ENCODE measurements around the gene AKT2.
A peak's percentile ranks its signal among the peaks of the same experiment; 100 is the strongest.
"Not testable (repeated sequence)": the region's sequence is repeated elsewhere in the genome, so short reads cannot be mapped to it uniquely, and the experiment has no call there.

Gene AKT2

GRCh38 chr19:40284501-40285352 is at the start of gene AKT2:
Gene AKT2, minus strand, starts transcription at chr19:40285345. Its CDS starts 20,078 bp downstream, at chr19:40265267.
- no peak for DNase-seq (ENCODE audit: low read depth, low spot score)
- peak within 1 kb of the TSS; percentile 71 for H3K27ac ChIP-seq

- not testable (repeated sequence) for DNase-seq (ENCODE audit: low read depth, low spot score)
Observed at GRCh38 chr19:40333083-40333482, 47.9 kb upstream of the AKT2 start.

DNA sequence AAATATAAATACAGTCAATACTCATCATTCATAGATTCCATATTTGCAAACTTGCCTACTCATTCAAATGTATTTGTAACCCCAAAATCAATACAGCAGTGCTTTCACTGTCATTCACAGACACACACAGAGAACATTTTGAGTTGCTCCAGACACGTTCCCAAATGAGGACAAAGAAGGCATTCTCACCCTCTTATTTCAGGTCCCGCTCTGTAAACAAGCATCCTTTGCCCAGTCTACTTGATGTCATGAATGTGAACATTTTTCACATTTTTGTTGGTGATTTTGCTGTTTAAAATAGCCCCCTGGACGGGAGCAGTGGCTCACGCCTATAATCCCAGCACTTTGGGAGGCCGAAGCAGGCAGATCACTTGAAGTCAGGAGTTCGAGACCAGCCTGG is 47.5 kb upstream of the AKT2 start:
- no peak overlapping the region for H3K27ac ChIP-seq
- no peak for DNase-seq (ENCODE audit: low read depth, low spot score)

More at GRCh38 chr19:40333083-40333482, 47.9 kb upstream of the AKT2 start:
- not testable (repeated sequence) for H3K27ac ChIP-seq

DNA sequence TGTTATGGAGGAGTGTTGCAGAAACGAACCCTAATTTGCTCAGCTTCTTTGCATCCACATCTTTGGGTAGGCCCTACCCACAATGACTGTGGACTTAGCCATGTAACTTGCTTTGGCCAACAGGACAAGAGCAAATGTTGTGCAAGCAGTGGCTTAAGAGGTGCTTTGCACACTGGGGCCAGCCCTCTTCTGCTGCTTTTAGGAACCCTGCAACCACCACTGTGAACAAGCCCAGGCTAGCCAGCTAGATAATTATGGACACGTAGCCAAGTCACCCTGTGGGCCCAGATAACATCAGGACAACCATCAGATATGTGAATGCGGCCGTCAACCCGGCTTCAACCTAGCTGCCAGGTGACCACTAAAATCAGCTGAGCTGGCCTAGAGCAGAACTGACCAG is 45.9 kb upstream of the AKT2 start:
- peak overlapping the region; percentile 60 for H3K27ac ChIP-seq

DNA sequence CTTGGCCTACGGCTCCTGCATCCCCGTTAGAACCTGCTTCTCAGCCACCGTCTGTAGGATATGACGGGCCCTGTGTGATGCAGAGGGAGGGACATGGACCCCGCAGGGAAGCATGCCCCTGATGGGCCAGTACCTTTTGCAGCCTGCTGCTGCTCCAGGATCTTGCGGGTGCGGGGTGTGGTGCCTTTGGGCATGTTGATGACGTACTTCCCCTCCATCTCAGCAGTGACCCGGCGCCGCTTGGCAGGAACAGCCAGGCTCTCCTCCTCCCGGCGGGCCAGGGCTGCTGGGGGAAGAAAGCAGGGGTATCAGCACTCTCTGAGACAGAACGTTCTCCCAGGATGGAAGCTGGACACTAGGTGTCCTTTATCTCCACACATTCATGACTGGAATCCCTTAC is 41.1 kb upstream of the AKT2 start:
- DNase-seq (ENCODE audit: low read depth, low spot score), result no peak
- no peak overlapping the region for H3K27ac ChIP-seq

More for the DNA sequence above, 45.9 kb upstream of the AKT2 start:
- peak; percentile 60 for DNase-seq (ENCODE audit: low read depth, low spot score)

- DNase-seq (ENCODE audit: low read depth, low spot score), result no peak
- no peak overlapping the region for H3K27ac ChIP-seq
Observed at GRCh38 chr19:40323705-40324104, 38.6 kb upstream of the AKT2 start.

DNA sequence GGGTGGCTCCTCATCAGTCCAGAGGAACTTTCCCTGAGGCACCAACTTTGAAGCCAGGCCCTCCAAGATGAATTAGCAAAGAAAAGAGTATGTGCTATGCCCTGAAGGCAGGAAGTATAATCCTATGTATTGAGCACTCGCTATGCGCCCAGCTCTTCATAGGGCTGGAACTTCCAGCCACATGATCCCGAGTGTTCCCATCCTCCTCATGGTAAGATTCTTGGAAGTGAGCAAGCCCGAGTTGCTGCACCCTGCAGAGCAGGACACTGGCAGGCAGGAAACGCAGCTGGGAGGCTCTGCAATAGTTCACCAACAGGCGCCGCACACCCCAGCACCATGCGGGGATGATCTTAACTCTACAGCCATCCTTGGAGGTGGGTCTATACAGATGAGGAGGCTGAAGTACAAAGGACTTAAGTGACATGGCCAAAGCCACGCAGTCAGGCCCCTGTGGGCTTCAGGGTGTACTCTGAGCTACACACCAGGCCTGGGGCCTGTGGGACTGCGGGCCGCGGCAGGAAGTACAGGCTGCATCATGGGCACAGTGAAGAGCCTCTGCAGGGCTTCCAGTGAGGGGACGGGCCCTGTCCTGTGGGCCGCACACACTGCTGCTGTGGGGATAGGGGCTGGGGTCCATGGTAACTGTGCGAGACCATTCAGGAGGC is 37.9 kb upstream of the AKT2 start:
- no peak overlapping the region for H3K27ac ChIP-seq
- no peak for DNase-seq (ENCODE audit: low read depth, low spot score)

DNA sequence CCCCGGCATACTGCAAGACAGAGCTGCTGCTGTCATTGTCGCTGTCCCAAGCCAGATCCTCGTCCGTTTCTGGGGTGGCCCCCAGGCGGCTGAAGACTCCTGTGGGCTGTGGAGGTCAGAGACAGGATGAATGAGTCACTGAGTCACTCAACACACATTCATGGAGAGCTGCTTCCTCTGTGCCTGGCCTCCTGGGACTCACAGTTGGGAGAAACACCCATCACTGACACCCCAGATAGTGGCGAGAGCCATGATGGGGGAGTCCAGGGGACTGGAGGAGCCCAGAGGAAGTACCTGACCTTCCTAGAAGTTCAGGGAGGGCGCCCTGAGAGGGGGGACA is 37.1 kb upstream of the AKT2 start:
- H3K27ac ChIP-seq, result no peak overlapping the region
- no peak for DNase-seq (ENCODE audit: low read depth, low spot score)

- H3K27ac ChIP-seq, result no peak overlapping the region
- no peak for DNase-seq (ENCODE audit: low read depth, low spot score)
Observed at GRCh38 chr19:40321566-40322270, 36.6 kb upstream of the AKT2 start.

DNA sequence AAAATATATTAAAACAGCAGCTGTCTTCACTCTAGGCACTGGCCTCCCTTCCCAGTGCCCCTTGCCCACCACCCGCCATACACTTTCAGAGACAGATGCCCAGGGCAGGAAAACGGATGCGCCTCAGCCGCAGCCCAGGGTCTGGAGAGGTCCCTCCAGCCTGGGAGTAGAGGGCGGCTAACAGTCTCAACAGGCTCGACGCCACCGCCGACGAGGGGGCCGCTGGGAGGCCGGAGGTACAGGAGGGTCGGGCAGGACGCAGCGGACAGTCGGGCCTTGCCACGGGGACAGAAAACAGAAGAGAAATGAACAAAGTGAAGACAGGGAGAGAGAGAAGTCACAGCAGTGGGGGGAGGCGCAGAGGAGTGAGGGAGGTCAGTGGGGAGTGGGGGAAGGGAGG is 35.9 kb upstream of the AKT2 start:
- no peak overlapping the region for H3K27ac ChIP-seq

GRCh38 chr19:40320558-40320935 is 35.4 kb upstream of the AKT2 start:
- no peak overlapping the region for H3K27ac ChIP-seq
- no peak for DNase-seq (ENCODE audit: low read depth, low spot score)

More for the DNA sequence above, 35.9 kb upstream of the AKT2 start:
- no peak for DNase-seq (ENCODE audit: low read depth, low spot score)

DNA sequence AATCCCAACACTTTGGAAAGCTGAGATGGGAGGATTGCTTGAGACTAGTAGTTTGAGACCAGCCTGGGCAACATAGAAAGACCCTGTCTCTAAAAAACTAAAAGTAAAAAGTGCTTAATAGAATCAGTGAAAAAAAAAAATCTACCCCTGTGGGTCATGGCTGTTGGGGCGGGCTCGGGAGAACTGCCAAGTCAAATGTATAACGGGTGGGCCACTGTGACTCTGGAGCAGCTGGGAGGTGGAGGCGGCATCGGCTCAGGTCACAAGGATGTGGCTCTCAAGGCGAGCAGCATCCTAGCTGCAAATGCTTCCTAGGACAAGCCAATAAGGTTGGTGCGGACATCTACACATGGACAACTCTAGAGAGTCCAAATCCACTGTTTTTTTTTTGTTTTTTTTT is 32.2 kb upstream of the AKT2 start:
- no peak overlapping the region for H3K27ac ChIP-seq
- DNase-seq (ENCODE audit: low read depth, low spot score), result no peak

DNA sequence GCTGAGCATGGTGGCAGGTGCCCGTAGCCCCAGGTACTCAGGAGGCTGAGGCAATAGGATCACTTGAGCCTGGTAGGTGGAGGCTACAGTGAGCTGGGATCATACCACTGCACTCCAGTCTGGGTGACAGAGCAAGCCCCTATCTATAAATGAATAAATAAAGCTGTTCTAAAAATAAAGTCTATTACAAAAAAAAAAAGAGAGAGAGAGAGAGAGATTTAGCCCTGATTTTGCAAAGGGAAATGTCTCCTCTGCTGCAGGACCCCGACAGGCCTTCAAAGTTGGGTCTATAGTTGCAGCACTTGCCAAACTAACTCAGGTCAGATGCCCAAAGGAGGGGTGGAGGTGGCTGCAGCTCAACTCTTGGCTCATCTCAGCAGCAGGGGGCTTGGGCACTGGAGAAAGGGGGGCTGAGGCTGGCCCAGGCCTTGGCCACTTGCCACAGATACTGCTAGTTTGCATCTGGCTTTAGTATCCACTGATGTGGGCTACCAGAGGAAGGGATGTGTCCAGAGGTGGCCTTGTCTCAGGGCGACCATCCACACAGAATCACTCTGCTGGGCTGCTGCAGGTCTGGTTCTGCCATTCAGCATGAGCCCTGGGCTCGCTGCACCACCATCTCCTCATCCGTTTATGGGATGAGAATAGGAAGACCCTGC is 30.8 kb upstream of the AKT2 start:
- no peak for DNase-seq (ENCODE audit: low read depth, low spot score)
- no peak overlapping the region for H3K27ac ChIP-seq

DNA sequence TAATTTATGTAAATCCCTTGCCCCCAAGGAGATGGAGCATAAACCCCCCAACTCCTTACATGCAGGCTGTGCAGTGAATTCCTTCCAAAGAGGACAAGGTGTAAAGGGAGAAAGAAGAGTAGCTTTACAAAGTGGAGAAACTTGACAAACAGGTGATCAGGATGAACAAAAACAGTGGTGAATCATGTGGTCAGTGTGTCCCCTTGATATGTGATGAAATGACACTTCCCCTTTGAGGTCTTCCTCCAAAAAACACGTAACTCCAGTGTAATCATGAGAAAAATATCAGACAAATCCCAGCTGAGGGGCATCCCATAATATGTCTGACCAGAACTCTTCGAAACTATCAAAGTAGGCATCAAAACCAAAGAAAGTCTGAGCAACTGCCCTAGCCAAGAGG is 29.5 kb upstream of the AKT2 start:
- no peak for DNase-seq (ENCODE audit: low read depth, low spot score)

GRCh38 chr19:40313229-40313983 is 28.3 kb upstream of the AKT2 start:
- H3K27ac ChIP-seq, result no peak overlapping the region

More for the DNA sequence above, 29.5 kb upstream of the AKT2 start:
- no peak overlapping the region for H3K27ac ChIP-seq

DNA sequence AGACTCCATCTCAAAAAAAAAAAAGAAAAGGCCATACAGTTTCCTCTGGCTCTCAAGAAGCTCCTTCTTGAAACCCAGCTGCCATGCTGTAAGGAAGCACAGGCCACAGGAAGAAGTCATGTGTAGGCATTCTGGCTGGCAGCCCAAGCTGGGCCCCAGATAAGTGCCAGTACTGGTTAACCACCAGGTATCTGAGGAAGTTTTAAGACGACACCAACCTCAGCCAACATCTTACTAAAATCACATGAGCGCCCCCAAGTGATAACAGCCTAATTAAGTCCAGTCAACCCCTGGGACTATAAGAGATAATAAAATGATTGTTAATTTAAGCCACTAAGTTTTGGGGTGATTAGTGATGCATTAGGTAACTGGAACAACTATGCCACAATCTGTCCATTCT is 27.4 kb upstream of the AKT2 start:
- H3K27ac ChIP-seq, result no peak overlapping the region
- no peak for DNase-seq (ENCODE audit: low read depth, low spot score)

More at GRCh38 chr19:40313229-40313983, 28.3 kb upstream of the AKT2 start:
- DNase-seq (ENCODE audit: low read depth, low spot score), result no peak

DNA sequence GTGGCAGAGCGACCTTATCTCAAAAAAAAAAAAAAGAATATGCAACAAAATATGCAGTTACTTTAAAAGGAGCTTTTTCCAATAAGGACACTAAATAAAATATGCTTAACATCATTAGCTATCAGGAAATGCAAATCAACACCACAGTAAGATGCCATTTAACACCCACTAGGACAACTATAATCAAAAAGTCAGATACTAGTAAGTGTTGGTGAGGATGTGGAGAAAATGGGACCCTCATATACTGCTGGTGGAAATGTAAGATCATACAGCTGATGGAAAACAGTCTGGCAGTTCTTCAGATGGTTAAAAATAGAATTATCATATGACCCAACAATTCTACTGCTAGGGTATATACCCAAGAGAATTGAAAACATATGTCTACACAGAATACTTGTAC is 24.5 kb upstream of the AKT2 start:
- DNase-seq (ENCODE audit: low read depth, low spot score), result no peak
- H3K27ac ChIP-seq, result no peak overlapping the region

DNA sequence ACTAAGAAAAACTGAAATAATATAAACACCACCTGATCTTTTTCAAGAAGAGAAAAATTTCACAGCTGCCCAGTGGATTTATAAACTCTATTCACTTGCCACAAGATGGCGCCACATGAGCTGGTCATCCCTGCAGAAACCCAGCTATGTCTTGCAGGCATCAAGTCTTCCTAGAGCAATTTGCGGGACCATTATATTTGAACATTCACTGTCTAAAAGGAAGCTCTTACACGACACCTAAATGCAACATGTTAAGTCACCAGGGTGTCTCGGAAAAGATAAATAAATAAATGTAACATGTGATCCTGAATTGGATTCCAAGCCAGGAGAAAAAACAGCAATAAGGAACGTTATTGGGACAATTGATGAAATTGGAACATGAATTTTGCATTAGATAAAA is 20.3 kb upstream of the AKT2 start:
- peak; percentile 45 for DNase-seq (ENCODE audit: low read depth, low spot score)

GRCh38 chr19:40304306-40304705 is 19.2 kb upstream of the AKT2 start:
- DNase-seq (ENCODE audit: low read depth, low spot score), result no peak

More for the DNA sequence above, 20.3 kb upstream of the AKT2 start:
- no peak overlapping the region for H3K27ac ChIP-seq

GRCh38 chr19:40303765-40304164 is 18.6 kb upstream of the AKT2 start:
- peak overlapping the region; percentile 45 for H3K27ac ChIP-seq
- no peak for DNase-seq (ENCODE audit: low read depth, low spot score)

More at GRCh38 chr19:40304306-40304705, 19.2 kb upstream of the AKT2 start:
- H3K27ac ChIP-seq, result peak overlapping the region; percentile 45

All from epithelial cell of prostate (primary cell).